Measurements from ENCODE around the gene ECEL1.

The ECEL1 gene

GRCh38 chr2:232496501-232497270 is 9.1 kb upstream of the ECEL1 start:
- Histone ChIP-seq H3K9me3 (ENCODE audit: control insufficient read depth, insufficient read depth, low read depth, low read length) (no peaks in the 10 kb centered on the region), H3K4me3 (ENCODE audit: low read depth, low read length) (no peak overlapping the region), H3K36me3 (ENCODE audit: control insufficient read depth in 2 of 2, insufficient read depth in 1 of 2, low read length in 2 of 2) (no peaks in the 10 kb centered on the region), H3K27ac (ENCODE audit: extremely low read depth, low read depth, low read length) (no peak overlapping the region), H3K4me1 (ENCODE audit: control insufficient read depth, insufficient read depth, low read length) (no peaks in the 10 kb centered on the region)
- ChIA-PET POLR2A (interaction anchor here (0.6 to 0.7 kb wide), 3 partner anchors 127 to 1826 kb away, joined by 3 to 5 read pairs (median 3); no protein-coding TSS in a partner anchor), CTCF (no interaction called here)
- TF ChIP-seq PRDM10 (tag by site-specific recombination; IDR thresholded peaks at IDR 0.05) (0 out of 2 replicates have a peak, but pooled peaks have one; percentile 13), ZNF341 (tag by site-specific recombination; IDR thresholded peaks at IDR 0.05; ENCODE audit: low read depth) (no peak), ZFHX2 (tag by site-specific recombination; conservative IDR thresholded peaks at IDR 0.05) (peak; percentile 89), EGR2 (tag by site-specific recombination; IDR thresholded peaks at IDR 0.05; ENCODE audit: low read depth) (peak; percentile 92)

- no peak overlapping the region for H3K4me3 ChIP-seq (ENCODE audit: low read depth, low read length)
- no peaks in the 10 kb centered on the region for H3K4me1 ChIP-seq (ENCODE audit: control insufficient read depth, insufficient read depth, low read length)
- no peaks in the 10 kb centered on the region for H3K9me3 ChIP-seq (ENCODE audit: control insufficient read depth, insufficient read depth, low read depth, low read length)
- no peaks in the 10 kb centered on the region for H3K36me3 ChIP-seq (ENCODE audit: control insufficient read depth in 2 of 2, insufficient read depth in 1 of 2, low read length in 2 of 2)
- no peak overlapping the region for H3K27ac ChIP-seq (ENCODE audit: extremely low read depth, low read depth, low read length)
- TF ChIP-seq ZNF621 (tag by site-specific recombination; IDR thresholded peaks at IDR 0.05) (no peak), SCRT1 (tag by site-specific recombination; IDR thresholded peaks at IDR 0.05; ENCODE audit: borderline replicate concordance) (no peak), ZBTB26 (tag by site-specific recombination; optimal IDR thresholded peaks at IDR 0.05) (no peak), ZNF10 (tag by site-specific recombination; IDR thresholded peaks at IDR 0.05) (peak; percentile 51; the same call in 1 of the 2 replicates)
- ChIA-PET POLR2A (interaction anchor here (0.6 kb wide), 1 partner anchor 52 kb away, joined by 3 read pairs; no protein-coding TSS in a partner anchor), CTCF (interaction anchor here (1.1 kb wide), 1 partner anchor 25 kb away, joined by 3 read pairs; no protein-coding TSS in a partner anchor)
Measured at GRCh38 chr2:232495292-232495691, 7.7 kb upstream of the ECEL1 start.

GRCh38 chr2:232494542-232494941 is 6.9 kb upstream of the ECEL1 start:
- H3K4me1 ChIP-seq (ENCODE audit: control insufficient read depth, insufficient read depth, low read length) = no peaks in the 10 kb centered on the region
- ChIA-PET POLR2A (no interaction called here), CTCF (interaction anchor here (1.1 kb wide), 1 partner anchor 26 kb away, joined by 3 read pairs; no protein-coding TSS in a partner anchor)
- no peaks in the 10 kb centered on the region for H3K9me3 ChIP-seq (ENCODE audit: control insufficient read depth, insufficient read depth, low read depth, low read length)
- H3K36me3 ChIP-seq (ENCODE audit: control insufficient read depth in 2 of 2, insufficient read depth in 1 of 2, low read length in 2 of 2) = no peaks in the 10 kb centered on the region
- H3K4me3 ChIP-seq (ENCODE audit: low read depth, low read length) = no peak overlapping the region
- H3K27ac ChIP-seq (ENCODE audit: extremely low read depth, low read depth, low read length) = no peak overlapping the region
- peak; percentile 42; the same call in 1 of the 2 replicates for TF ChIP-seq ZFHX2 (tag by site-specific recombination; conservative IDR thresholded peaks at IDR 0.05)
- no peak for TF ChIP-seq ZEB2 (tag by site-specific recombination; IDR thresholded peaks at IDR 0.05)
- TF ChIP-seq ZNF660 (tag by site-specific recombination; IDR thresholded peaks at IDR 0.05) = no peak
- no peak for TF ChIP-seq ZNF202 (tag by site-specific recombination; IDR thresholded peaks at IDR 0.05; ENCODE audit: borderline replicate concordance)
- no peak for TF ChIP-seq ZNF223 (tag by site-specific recombination; IDR thresholded peaks at IDR 0.05)
- peak; percentile 65; the same call in 1 of the 2 replicates for TF ChIP-seq EGR2 (tag by site-specific recombination; IDR thresholded peaks at IDR 0.05; ENCODE audit: low read depth)

Data from HEK293 (cell line).